SK-N-SH (cell line): Measurements from ENCODE around the gene RAG2. TPM values are rescaled to one million over a fixed set of nuclear protein-coding genes. Genes with fewer than 3 reads are reported as not detected.

ENCODE experiments used
- EP300 ChIP-seq, 2 experiments: IDR thresholded peaks; 2 replicates each; pipeline versions ENCODE4 v1.4.0 to v1.6.1; 2012; ENCODE audit warnings: borderline replicate concordance in 1 of 2, low read depth in 1 of 2, low read length in 1 of 2
- EZH2phosphoT487 ChIP-seq: fragments of 200-600 bp; sonication (generic); IDR thresholded peaks from 2 replicates; pipeline ENCODE4 v1.6.1; 2017; ENCODE audit warnings: low read depth, mixed run types, mild to moderate bottlenecking, antibody characterized with exemption, moderate library complexity, borderline replicate concordance
- FOXM1 ChIP-seq: IDR thresholded peaks from 2 replicates; pipeline ENCODE4 v1.4.0; 2012; ENCODE audit warnings: low read depth, mild to moderate bottlenecking
- GATA2 ChIP-seq: sonication (generic); formaldehyde crosslinking; IDR thresholded peaks from 2 replicates; pipeline ENCODE4 v1.5.0; 2020; ENCODE audit warnings: mild to moderate bottlenecking, missing genetic modification reagents
- JUND ChIP-seq: IDR thresholded peaks from 2 replicates; pipeline ENCODE4 v1.4.0; 2012
- NFIC ChIP-seq: IDR thresholded peaks from 2 replicates; pipeline ENCODE4 v1.4.0; 2012; ENCODE audit warnings: borderline replicate concordance
- PBX3 ChIP-seq: IDR thresholded peaks from 2 replicates; pipeline ENCODE4; 2012
- RAD21 ChIP-seq: IDR thresholded peaks from 2 replicates; pipeline ENCODE4 v1.6.1; 2012; ENCODE audit warnings: mild to moderate bottlenecking, low read length
- RCOR1 ChIP-seq: fragments of 150-350 bp; IDR thresholded peaks from 2 replicates; pipeline ENCODE4 v1.6.1; 2017; ENCODE audit warnings: antibody characterized with exemption, low read length
- RFX5 ChIP-seq: IDR thresholded peaks from 2 replicates; pipeline ENCODE4 v1.6.1; 2012; ENCODE audit warnings: mild to moderate bottlenecking, improper control_type of control experiment, low read length
- SIN3A ChIP-seq: IDR thresholded peaks from 2 replicates; pipeline ENCODE4 v1.6.1; 2012; ENCODE audit warnings: low read depth, mild to moderate bottlenecking, low read length, moderate library complexity, borderline replicate concordance
- SMC3 ChIP-seq: IDR thresholded peaks from 2 replicates; pipeline ENCODE4 v1.6.1; 2012; ENCODE audit warnings: low read depth, low read length, improper control_type of control experiment
- TCF12 ChIP-seq: IDR thresholded peaks from 2 replicates; pipeline ENCODE4 v1.4.0; 2012
- TEAD4 ChIP-seq: IDR thresholded peaks from 2 replicates; pipeline ENCODE4 v1.4.0; 2012; ENCODE audit warnings: mild to moderate bottlenecking, borderline replicate concordance; ENCODE audit not compliant: insufficient read depth
- USF1 ChIP-seq: IDR thresholded peaks from 2 replicates; pipeline ENCODE4 v1.4.0; 2012; ENCODE audit warnings: low read depth, borderline replicate concordance
- USF2 ChIP-seq: fragments of 150-350 bp; IDR thresholded peaks from 2 replicates; pipeline ENCODE4 v1.6.1; 2017; ENCODE audit warnings: antibody characterized with exemption, low read length, low read depth, borderline replicate concordance
- polyA plus RNA-seq, 3 experiments: library from polyadenylated mRNA; depleted of rRNA; stranded (reverse); fragments of >200 nt; gene quantifications; 2 replicates each; pipeline ENCODE4 v1.2.3, GENCODE V29; 2012
- TF ChIP-seq, protein P1 (sequence below): IDR thresholded peaks from 2 replicates; pipeline ENCODE4 v1.6.1; 2012; ENCODE audit warnings: mild to moderate bottlenecking, low read depth, low read length, moderate library complexity
- TF ChIP-seq, protein P2 (sequence below): IDR thresholded peaks from 2 replicates; pipeline ENCODE4 v1.4.0; 2012; ENCODE audit warnings: low read depth

The RAG2 gene
- polyA plus RNA-seq, 1 of the 3 experiments (the other 2 are of a cell fraction) = 0.15 TPM

GRCh38 chr11:36578458-36578857, 19.6 kb downstream of the RAG2 start (continued):
- TF ChIP-seq EZH2phosphoT487 = no peak
- no peak for TF ChIP-seq NFIC
- peak; percentile 60; the same call in 1 of the 2 replicates for TF ChIP-seq RCOR1
- 0 out of 2 replicates have a peak, but pooled peaks have one; percentile 3 for TF ChIP-seq JUND
- TF ChIP-seq USF2 = no peak
- TF ChIP-seq GATA2 = peak; percentile 72
- TF ChIP-seq, protein P1, sequence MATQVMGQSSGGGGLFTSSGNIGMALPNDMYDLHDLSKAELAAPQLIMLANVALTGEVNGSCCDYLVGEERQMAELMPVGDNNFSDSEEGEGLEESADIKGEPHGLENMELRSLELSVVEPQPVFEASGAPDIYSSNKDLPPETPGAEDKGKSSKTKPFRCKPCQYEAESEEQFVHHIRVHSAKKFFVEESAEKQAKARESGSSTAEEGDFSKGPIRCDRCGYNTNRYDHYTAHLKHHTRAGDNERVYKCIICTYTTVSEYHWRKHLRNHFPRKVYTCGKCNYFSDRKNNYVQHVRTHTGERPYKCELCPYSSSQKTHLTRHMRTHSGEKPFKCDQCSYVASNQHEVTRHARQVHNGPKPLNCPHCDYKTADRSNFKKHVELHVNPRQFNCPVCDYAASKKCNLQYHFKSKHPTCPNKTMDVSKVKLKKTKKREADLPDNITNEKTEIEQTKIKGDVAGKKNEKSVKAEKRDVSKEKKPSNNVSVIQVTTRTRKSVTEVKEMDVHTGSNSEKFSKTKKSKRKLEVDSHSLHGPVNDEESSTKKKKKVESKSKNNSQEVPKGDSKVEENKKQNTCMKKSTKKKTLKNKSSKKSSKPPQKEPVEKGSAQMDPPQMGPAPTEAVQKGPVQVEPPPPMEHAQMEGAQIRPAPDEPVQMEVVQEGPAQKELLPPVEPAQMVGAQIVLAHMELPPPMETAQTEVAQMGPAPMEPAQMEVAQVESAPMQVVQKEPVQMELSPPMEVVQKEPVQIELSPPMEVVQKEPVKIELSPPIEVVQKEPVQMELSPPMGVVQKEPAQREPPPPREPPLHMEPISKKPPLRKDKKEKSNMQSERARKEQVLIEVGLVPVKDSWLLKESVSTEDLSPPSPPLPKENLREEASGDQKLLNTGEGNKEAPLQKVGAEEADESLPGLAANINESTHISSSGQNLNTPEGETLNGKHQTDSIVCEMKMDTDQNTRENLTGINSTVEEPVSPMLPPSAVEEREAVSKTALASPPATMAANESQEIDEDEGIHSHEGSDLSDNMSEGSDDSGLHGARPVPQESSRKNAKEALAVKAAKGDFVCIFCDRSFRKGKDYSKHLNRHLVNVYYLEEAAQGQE = no peak
- no peak for TF ChIP-seq RFX5
- no peak; the same call in 1 of the 2 replicates for TF ChIP-seq TEAD4
- no peak for TF ChIP-seq FOXM1
- TF ChIP-seq SIN3A = no peak
- TF ChIP-seq USF1 = no peak
- TF ChIP-seq, protein P2, sequence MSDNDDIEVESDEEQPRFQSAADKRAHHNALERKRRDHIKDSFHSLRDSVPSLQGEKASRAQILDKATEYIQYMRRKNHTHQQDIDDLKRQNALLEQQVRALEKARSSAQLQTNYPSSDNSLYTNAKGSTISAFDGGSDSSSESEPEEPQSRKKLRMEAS = no peak
- TF ChIP-seq RAD21 = 0 out of 2 replicates have a peak, but pooled peaks have one; percentile 2
- TF ChIP-seq EP300 (IDR thresholded peaks at IDR 0.05; ENCODE audit: borderline replicate concordance in 1 of 2, low read depth in 1 of 2, low read length in 1 of 2) = peak; percentile 9 to 74; a peak in 3 of 4 replicates
- no peak for TF ChIP-seq TCF12
- no peak for TF ChIP-seq SMC3
- TF ChIP-seq PBX3 = no peak
